ENCODE data around the gene GAPVD1.
"Not testable (repeated sequence)": the region's sequence is repeated elsewhere in the genome, so short reads cannot be mapped to it uniquely, and the experiment has no call there.

Gene GAPVD1

GRCh38 chr9:125277411-125277810 lies 15.8 kb downstream of the GAPVD1 start:
- no peak overlapping the region for H3K4me3 ChIP-seq (ENCODE audit: low read depth, low read length)
- TF ChIP-seq CTCF (IDR thresholded peaks at IDR 0.05; ENCODE audit: low read depth, low read length) = no peak

- no peak overlapping the region for H3K4me3 ChIP-seq (ENCODE audit: low read depth, low read length)
- TF ChIP-seq CTCF (IDR thresholded peaks at IDR 0.05; ENCODE audit: low read depth, low read length) = no peak
These were observed 19.3 kb downstream of the GAPVD1 start for GRCh38 chr9:125280945-125281344.

- no peak overlapping the region for H3K4me3 ChIP-seq (ENCODE audit: low read depth, low read length)
- TF ChIP-seq CTCF (IDR thresholded peaks at IDR 0.05; ENCODE audit: low read depth, low read length) = no peak
These were observed 23.2 kb downstream of the GAPVD1 start for GRCh38 chr9:125284855-125285254.

- H3K4me3 ChIP-seq (ENCODE audit: low read depth, low read length) = not testable (repeated sequence)
These were observed 25.4 kb downstream of the GAPVD1 start for GRCh38 chr9:125286935-125287433.

GRCh38 chr9:125293134-125293533 lies 31.5 kb downstream of the GAPVD1 start:
- no peak overlapping the region for H3K4me3 ChIP-seq (ENCODE audit: low read depth, low read length)
- TF ChIP-seq CTCF (IDR thresholded peaks at IDR 0.05; ENCODE audit: low read depth, low read length) = no peak

- no peak for TF ChIP-seq CTCF (IDR thresholded peaks at IDR 0.05; ENCODE audit: low read depth, low read length)
- H3K4me3 ChIP-seq (ENCODE audit: low read depth, low read length) = no peak overlapping the region
These were observed 34.0 kb downstream of the GAPVD1 start for GRCh38 chr9:125295657-125296056.

- TF ChIP-seq CTCF (IDR thresholded peaks at IDR 0.05; ENCODE audit: low read depth, low read length) = no peak
These were observed 35.3 kb downstream of the GAPVD1 start for GRCh38 chr9:125296843-125297372.

GRCh38 chr9:125297917-125298316 lies 36.3 kb downstream of the GAPVD1 start:
- TF ChIP-seq CTCF (IDR thresholded peaks at IDR 0.05; ENCODE audit: low read depth, low read length) = no peak
- H3K4me3 ChIP-seq (ENCODE audit: low read depth, low read length) = no peak overlapping the region

More at GRCh38 chr9:125296843-125297372, 35.3 kb downstream of the GAPVD1 start:
- H3K4me3 ChIP-seq (ENCODE audit: low read depth, low read length) = no peak overlapping the region

All from WI38 (cell line).